B cell (primary cell): ENCODE results near the gene LRRC72. TPM values are rescaled to one million over a fixed set of nuclear protein-coding genes. Genes with fewer than 3 reads are reported as not detected.
"Not testable (repeated sequence)": the region's sequence is repeated elsewhere in the genome, so short reads cannot be mapped to it uniquely, and the experiment has no call there.

ENCODE experiments used
- ATAC-seq: fragments of 200-7000 bp; cut with Tn5 transposase; one replicate; pipeline ENCODE4 v1.10.0; 2021; ENCODE audit warnings: low read depth, mild to moderate bottlenecking, moderate number of reproducible peaks, moderate library complexity
- CTCF ChIA-PET: fragments of 350-600 bp; sonication (Branson Sonifier 250); formaldehyde crosslinking; loops from one replicate; lab custom pipeline; 2021; ENCODE audit warnings: antibody characterized with exemption, inconsistent platforms; lab: Charles Lee
- POLR2A ChIA-PET: fragments of 350-600 bp; sonication (Branson Sonifier 250); formaldehyde crosslinking; loops from one replicate; lab custom pipeline; 2021; ENCODE audit warnings: antibody characterized with exemption; lab: Charles Lee
- DNase-seq: peaks from one replicate; pipeline ENCODE4 v3.0.0; 2013
- H2AFZ ChIP-seq: 2 replicates; pipeline ENCODE4 v1.6.1; 2012; ENCODE audit warnings: mild to moderate bottlenecking, low read depth, low read length; ENCODE audit not compliant: insufficient read depth, poor library complexity, severe bottlenecking
- H3K27ac ChIP-seq, 2 donors: 1 replicate in 1 of 2; 2 replicates in 1 of 2; pipeline ENCODE4 v1.5.1; 2012 to 2013; ENCODE audit warnings: low read length in 2 of 2, mild to moderate bottlenecking in 2 of 2, moderate library complexity in 1 of 2
- H3K27me3 ChIP-seq, 4 experiments: fragments of 200-600 bp in 1 of 4; sonication (generic) in 1 of 4; replicated peaks in 1 of 4; 1 replicate in 2 of 4; 2 replicates in 2 of 4; pipeline versions ENCODE4 v1.6.1 to v1.7.0; 2013 to 2016; ENCODE audit warnings: low read length in 3 of 4, mild to moderate bottlenecking in 2 of 4, mixed read lengths in 1 of 4, moderate library complexity in 1 of 4; ENCODE audit not compliant: insufficient read depth in 4 of 4, control insufficient read depth in 3 of 4; ENCODE audit errors: control extremely low read depth in 1 of 4
- H3K36me3 ChIP-seq, 2 experiments: replicated peaks in 1 of 2; 1 replicate in 1 of 2; 2 replicates in 1 of 2; pipeline versions ENCODE4 v1.6.1 to v1.7.1; 2013; ENCODE audit warnings: low read length in 1 of 2; ENCODE audit not compliant: insufficient read depth in 2 of 2, control insufficient read depth in 1 of 2; ENCODE audit errors: control extremely low read depth in 1 of 2, extremely low read depth in 1 of 2
- H3K4me1 ChIP-seq, 2 donors: fragments of 200-600 bp in 1 of 2; sonication (generic) in 1 of 2; 1 replicate in 1 of 2; 2 replicates in 1 of 2; pipeline versions ENCODE4 v1.5.1 to v1.6.1; 2013 to 2017; ENCODE audit warnings: low read length in 2 of 2; ENCODE audit not compliant: control insufficient read depth in 2 of 2, insufficient read depth in 2 of 2
- H3K4me2 ChIP-seq: replicated peaks from 2 replicates; pipeline ENCODE3; 2012; ENCODE audit warnings: mild to moderate bottlenecking, low read depth, low read length; ENCODE audit not compliant: poor library complexity, severe bottlenecking
- H3K4me3 ChIP-seq, 5 experiments: fragments of 200-600 bp in 1 of 5; sonication (generic) in 1 of 5; 1 replicate in 3 of 5; 2 replicates in 2 of 5; pipeline versions ENCODE4 v1.5.1 to v1.7.0; 2011 to 2016; ENCODE audit warnings: low read length in 4 of 5, mild to moderate bottlenecking in 4 of 5, low read depth in 2 of 5, control low read depth in 1 of 5, moderate library complexity in 1 of 5; ENCODE audit not compliant: insufficient read depth in 1 of 5; ENCODE audit errors: control extremely low read depth in 1 of 5, extremely low read depth in 1 of 5
- H3K79me2 ChIP-seq: fragments of 200-600 bp; sonication (generic); one replicate; pipeline ENCODE4 v1.6.0; 2016; ENCODE audit warnings: low read length; ENCODE audit not compliant: control insufficient read depth, insufficient read depth
- H3K9ac ChIP-seq: fragments of 200-600 bp; sonication (generic); 2 replicates; pipeline ENCODE4 v1.6.1; 2017; ENCODE audit warnings: mild to moderate bottlenecking, low read length, moderate library complexity
- H3K9me3 ChIP-seq, 3 donors: one replicate each; pipeline versions ENCODE4 v1.6.1 to v1.7.1; 2013; ENCODE audit warnings: low read length in 2 of 3; ENCODE audit not compliant: control insufficient read depth in 2 of 3, insufficient read depth in 1 of 3; ENCODE audit errors: control extremely low read depth in 1 of 3
- H4K20me1 ChIP-seq: 2 replicates; pipeline ENCODE4 v1.6.0; 2012; ENCODE audit warnings: mild to moderate bottlenecking, low read length; ENCODE audit not compliant: insufficient read depth, control insufficient read depth, poor library complexity, severe bottlenecking
- H3K27ac Mint-ChIP-seq: one replicate; pipeline ENCODE4 v1.8.0; 2021; ENCODE audit warnings: mixed read lengths
- H3K27me3 Mint-ChIP-seq: one replicate; pipeline ENCODE4 v1.8.0; 2021; ENCODE audit warnings: mixed read lengths
- H3K4me1 Mint-ChIP-seq: one replicate; pipeline ENCODE4 v1.8.0; 2021; ENCODE audit warnings: mixed read lengths
- H3K4me3 Mint-ChIP-seq: one replicate; pipeline ENCODE4 v1.8.0; 2021; ENCODE audit warnings: mixed read lengths
- H3K9me3 Mint-ChIP-seq: one replicate; pipeline ENCODE4 v1.8.0; 2022; ENCODE audit warnings: mixed read lengths; ENCODE audit not compliant: insufficient read depth
- CTCF ChIP-seq: fragments of 200-600 bp; IDR thresholded peaks from one replicate; pipeline ENCODE4 v1.8.0; 2022; ENCODE audit warnings: antibody characterized with exemption, mild to moderate bottlenecking
- EZH2 ChIP-seq: IDR thresholded peaks from 2 replicates; pipeline ENCODE4 v1.6.1; 2012; ENCODE audit warnings: borderline replicate concordance, low read depth, mild to moderate bottlenecking, moderate library complexity, low read length; ENCODE audit not compliant: insufficient read depth, poor library complexity, severe bottlenecking
- WGBS: methylation state at CpG from one replicate; pipeline ENCODE4 v1.1.5; 2013; ENCODE audit warnings: missing lambda C conversion rate; ENCODE audit not compliant: insufficient coverage; 5-methylcytosine and 5-hydroxymethylcytosine counted together
- intact Hi-C: fragments of 100-400 bp; cut with micrococcal nuclease; formaldehyde crosslinking; loops from one replicate; pipeline ENCODE4 v1.10.0; 2022
- polyA plus RNA-seq: library from polyadenylated mRNA; depleted of rRNA; stranded (reverse); fragments of >200 nt; gene quantifications from 2 replicates; pipeline ENCODE4 v1.2.3, GENCODE V29; 2012
- total RNA-seq, 2 donors: library from RNA; stranded (reverse); fragments of 120-200 nt in 1 of 2; gene quantifications; 1 replicate in 1 of 2; 2 replicates in 1 of 2; pipeline versions ENCODE4 v1.2.3 to v1.2.4, GENCODE V29; 2013 to 2022

LRRC72 gene
- total and polyA plus RNA-seq, 2 donors (not counting 1 experiment from before 2014, with no cell fraction given) = not detected

- Histone ChIP-seq H3K4me2 (no peak overlapping the region), H3K36me3 (no peaks in the 10 kb centered on the region), H3K9me3 (peaks cover 0 to 3% (median 0%) of the 10 kb centered on the region in 3 donors), H3K4me3 (no peak overlapping the region), H3K27me3 (no peaks in the 10 kb centered on the region), H2AFZ (no peak overlapping the region), H4K20me1 (no peaks in the 10 kb centered on the region), H3K27ac (no peak overlapping the region), H3K79me2 (no peaks in the 10 kb centered on the region), H3K4me1 (no peaks in the 10 kb centered on the region), H3K9ac (no peak overlapping the region)
- ChIA-PET POLR2A (no interaction called here), CTCF (no interaction called here)
- Mint-ChIP-seq H3K9me3 (no peaks in the 10 kb centered on the region), H3K27me3 (peaks cover 10% of the 10 kb centered on the region), H3K27ac (no peak overlapping the region), H3K4me3 (no peak overlapping the region), H3K4me1 (no peaks in the 10 kb centered on the region)
- intact Hi-C loops = no loop called here
- TF ChIP-seq CTCF = no peak
- TF ChIP-seq EZH2 = no peak
- 94% methylated on average over 17 of the region's 19 CpGs for WGBS
- no peak for DNase-seq
- no peak for ATAC-seq
These were observed 24.3 kb upstream of the LRRC72 start for GRCh38 chr7:16502303-16502702.

- H3K4me3 Mint-ChIP-seq = no peak overlapping the region
- POLR2A ChIA-PET = no interaction called here
- 95% methylated on average over 6 of the region's 6 CpGs for WGBS
These were observed 22.6 kb upstream of the LRRC72 start for GRCh38 chr7:16504019-16504418.

GRCh38 chr7:16506422-16506821 is 20.2 kb upstream of the LRRC72 start:
- H3K36me3 ChIP-seq, H3K9me3 Mint-ChIP-seq, H3K9me3 ChIP-seq, ATAC-seq, H3K4me3 Mint-ChIP-seq, H3K4me1 Mint-ChIP-seq, intact Hi-C loops, H3K27ac ChIP-seq, H4K20me1 ChIP-seq, H3K4me3 ChIP-seq, POLR2A ChIA-PET, CTCF ChIA-PET, H3K4me1 ChIP-seq, H3K9ac ChIP-seq, DNase-seq, H3K27me3 ChIP-seq, H3K27me3 Mint-ChIP-seq, H3K4me2 ChIP-seq, H3K27ac Mint-ChIP-seq, H2AFZ ChIP-seq, H3K79me2 ChIP-seq: not testable (repeated sequence)
- WGBS = no CpG with 5 or more reads among the region's 5 CpGs

More at GRCh38 chr7:16504019-16504418, 22.6 kb upstream of the LRRC72 start:
- no peak overlapping the region for H3K27ac Mint-ChIP-seq
- no peak overlapping the region for H2AFZ ChIP-seq
- no peaks in the 10 kb centered on the region for H3K79me2 ChIP-seq
- no peak for DNase-seq
- no peak for ATAC-seq
- peaks cover 10% of the 10 kb centered on the region for H3K27me3 Mint-ChIP-seq
- CTCF ChIA-PET = interaction anchor here (0.7 kb wide), 1 partner anchor 11 kb away, joined by 3 read pairs; no protein-coding TSS in a partner anchor
- H3K36me3 ChIP-seq = no peaks in the 10 kb centered on the region
- peaks cover 0 to 3% (median 0%) of the 10 kb centered on the region in 3 donors for H3K9me3 ChIP-seq
- H3K4me3 ChIP-seq = no peak overlapping the region
- no peak overlapping the region for H3K9ac ChIP-seq
- no peak for TF ChIP-seq EZH2
- H3K4me1 ChIP-seq = no peaks in the 10 kb centered on the region
- no peaks in the 10 kb centered on the region for H3K27me3 ChIP-seq
- H4K20me1 ChIP-seq = no peaks in the 10 kb centered on the region
- H3K4me1 Mint-ChIP-seq = no peaks in the 10 kb centered on the region
- no peaks in the 10 kb centered on the region for H3K9me3 Mint-ChIP-seq
- intact Hi-C loops = no loop called here
- no peak overlapping the region for H3K27ac ChIP-seq
- H3K4me2 ChIP-seq = no peak overlapping the region
